GM12878 (cell line): Measurements from ENCODE around the gene LINC00632.

Experiments
- BACH1 ChIP-seq: fragments of 450-650 bp; IDR thresholded peaks from 2 replicates; pipeline ENCODE4 v1.6.1; 2017; ENCODE audit warnings: mild to moderate bottlenecking, borderline replicate concordance
- BHLHE40 ChIP-seq, 2 experiments: fragments of 450-650 bp in 1 of 2; IDR thresholded peaks; 2 replicates each; pipeline ENCODE4 v1.6.1; 2011 to 2017; ENCODE audit warnings: low read depth in 2 of 2, borderline replicate concordance in 1 of 2, improper control_type of control experiment in 1 of 2, low read length in 1 of 2, mild to moderate bottlenecking in 1 of 2
- CHD1 ChIP-seq: IDR thresholded peaks from 2 replicates; pipeline ENCODE4 v1.6.1; 2012; ENCODE audit warnings: low read depth, low read length, improper control_type of control experiment
- CREB1 ChIP-seq: IDR thresholded peaks from 2 replicates; pipeline ENCODE4 v1.6.1; 2012; ENCODE audit warnings: low read depth, mild to moderate bottlenecking, inconsistent platforms
- CTCF ChIP-seq, 3 experiments: IDR thresholded peaks in 2 of 3; conservative IDR thresholded peaks in 1 of 3; 2 replicates each; pipeline ENCODE4 v1.5.1; 2011; ENCODE audit warnings: low read depth in 3 of 3, low read length in 3 of 3, mild to moderate bottlenecking in 3 of 3, control low read depth in 2 of 3, moderate library complexity in 2 of 3, inconsistent platforms in 1 of 3, mixed read lengths in 1 of 3; ENCODE audit not compliant: control insufficient read depth in 2 of 3, insufficient read depth in 1 of 3; ENCODE audit errors: extremely low read depth in 1 of 3
- EP300 ChIP-seq, 2 experiments: fragments of 150-350 bp in 1 of 2; IDR thresholded peaks; 2 replicates each; pipeline ENCODE4 v1.6.1; 2011 to 2012; ENCODE audit warnings: low read depth in 2 of 2, low read length in 2 of 2, borderline replicate concordance in 1 of 2, improper control_type of control experiment in 1 of 2, inconsistent platforms in 1 of 2; ENCODE audit not compliant: control insufficient read depth in 1 of 2
- ESRRA ChIP-seq: IDR thresholded peaks from 2 replicates; pipeline ENCODE4 v1.6.1; 2012; ENCODE audit warnings: mild to moderate bottlenecking, low read length, improper control_type of control experiment
- HSF1 ChIP-seq: fragments of 150-350 bp; IDR thresholded peaks from 2 replicates; pipeline ENCODE4 v1.6.1; 2014; ENCODE audit warnings: mild to moderate bottlenecking, low read depth, low read length
- NFYA ChIP-seq: IDR thresholded peaks from 2 replicates; pipeline ENCODE4 v1.6.1; 2011; ENCODE audit warnings: low read depth, mild to moderate bottlenecking, low read length, improper control_type of control experiment, borderline replicate concordance
- POLR2A ChIP-seq: IDR thresholded peaks from 2 replicates; pipeline ENCODE4 v1.6.1; 2011; ENCODE audit warnings: low read depth, mild to moderate bottlenecking, low read length
- REST ChIP-seq: IDR thresholded peaks from 2 replicates; pipeline ENCODE4 v1.6.1; 2012; ENCODE audit warnings: mild to moderate bottlenecking, low read depth, low read length
- USF1 ChIP-seq: IDR thresholded peaks from 2 replicates; pipeline ENCODE4 v1.6.1; 2011; ENCODE audit warnings: borderline replicate concordance, low read depth, mild to moderate bottlenecking, moderate library complexity, mixed read lengths, low read length; ENCODE audit not compliant: insufficient read depth; ENCODE audit errors: extremely low read length
- TF ChIP-seq, protein P1 (sequence below): IDR thresholded peaks from 2 replicates; pipeline ENCODE4 v1.6.1; 2012; ENCODE audit warnings: low read depth, low read length, improper control_type of control experiment

- TF ChIP-seq BHLHE40 (IDR thresholded peaks at IDR 0.05; ENCODE audit: borderline replicate concordance in 1 of 2, low read depth in 2 of 2, low read length in 1 of 2) (no peak), POLR2A (no peak), REST (no peak), EP300 (IDR thresholded peaks at IDR 0.05; ENCODE audit: borderline replicate concordance in 1 of 2, control insufficient read depth in 1 of 2, low read depth in 2 of 2, low read length in 2 of 2) (no peak), CTCF (IDR thresholded peaks at IDR 0.05 in 2 of 3, conservative IDR thresholded peaks at IDR 0.05 in 1 of 3; ENCODE audit: control insufficient read depth in 2 of 3, extremely low read depth in 1 of 3, insufficient read depth in 1 of 3, low read depth in 3 of 3, low read length in 3 of 3) (no peak), CHD1 (no peak), ESRRA (no peak), BACH1 (no peak), NFYA (no peak), USF1 (no peak), HSF1 (no peak), CREB1 (no peak)
- TF ChIP-seq, protein P1, sequence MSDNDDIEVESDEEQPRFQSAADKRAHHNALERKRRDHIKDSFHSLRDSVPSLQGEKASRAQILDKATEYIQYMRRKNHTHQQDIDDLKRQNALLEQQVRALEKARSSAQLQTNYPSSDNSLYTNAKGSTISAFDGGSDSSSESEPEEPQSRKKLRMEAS = no peak
Measured at GRCh38 chrX:140775211-140775610, 65.7 kb downstream of the LINC00632 start.
